Liver (tissue), 3 donors: Measurements from ENCODE around the gene LYPLAL1.

Experiments
- FOXA2 ChIP-seq: IDR thresholded peaks from 2 replicates; pipeline ENCODE4 v1.6.1; 2016; ENCODE audit warnings: antibody characterized with exemption
- GABPA ChIP-seq, 2 donors: IDR thresholded peaks in 1 of 2; conservative IDR thresholded peaks in 1 of 2; 2 replicates each; pipeline ENCODE4 v1.6.1; 2016; ENCODE audit warnings: antibody characterized with exemption in 2 of 2, mild to moderate bottlenecking in 1 of 2, moderate library complexity in 1 of 2
- NR2F2 ChIP-seq: IDR thresholded peaks from 2 replicates; pipeline ENCODE4 v1.6.1; 2016; ENCODE audit warnings: antibody characterized with exemption
- RAD21 ChIP-seq, 2 donors: IDR thresholded peaks; 2 replicates each; pipeline ENCODE4 v1.6.1; 2016; ENCODE audit warnings: antibody characterized with exemption in 2 of 2, mild to moderate bottlenecking in 2 of 2
- RXRA ChIP-seq, 2 donors: IDR thresholded peaks; 2 replicates each; pipeline ENCODE4 v1.6.1; 2017 to 2018; ENCODE audit warnings: antibody characterized with exemption in 2 of 2, mild to moderate bottlenecking in 1 of 2
- YY1 ChIP-seq: IDR thresholded peaks from 2 replicates; pipeline ENCODE4 v1.6.1; 2016; ENCODE audit warnings: antibody characterized with exemption, mild to moderate bottlenecking
- TF ChIP-seq, protein P1 (sequence below): IDR thresholded peaks from 2 replicates; pipeline ENCODE4 v1.6.1; 2016; ENCODE audit warnings: antibody characterized with exemption
- TF ChIP-seq, protein P2 (sequence below): fragments of 150-350 bp; IDR thresholded peaks from 2 replicates; pipeline ENCODE4 v1.5.1; 2017; ENCODE audit warnings: improper control_type of control experiment, low read depth, low read length; ENCODE audit not compliant: missing input control
- TF ChIP-seq, protein P3 (sequence below): IDR thresholded peaks from 2 replicates; pipeline ENCODE4 v1.6.1; 2016; ENCODE audit warnings: antibody characterized with exemption
- TF ChIP-seq, protein P4 (sequence below): IDR thresholded peaks from 2 replicates; pipeline ENCODE4 v1.6.1; 2016; ENCODE audit warnings: antibody characterized with exemption, mild to moderate bottlenecking
- TF ChIP-seq, protein P5 (sequence below): IDR thresholded peaks from 2 replicates; pipeline ENCODE4 v1.6.1; 2016; ENCODE audit warnings: antibody characterized with exemption
- donor health status: healthy.
- donor health status: healthy.

DNA sequence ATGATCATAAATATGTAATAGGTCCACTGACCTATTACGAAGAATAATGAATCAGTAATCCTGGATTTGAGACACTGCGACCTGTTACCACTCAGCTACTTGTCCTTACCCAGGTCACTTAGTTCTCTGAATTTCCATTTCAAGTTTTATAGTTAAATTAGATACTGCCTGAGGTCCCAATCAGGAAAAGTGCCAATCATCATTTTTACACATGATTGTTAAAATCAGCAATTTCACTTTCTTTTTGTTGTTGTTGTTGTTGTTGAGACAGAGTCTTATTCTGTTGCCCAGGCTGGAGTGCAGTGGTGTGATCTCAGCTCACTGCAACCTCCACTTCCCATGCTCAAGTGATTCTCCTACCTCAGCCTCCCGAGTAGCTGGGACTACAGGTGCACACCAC, 22.8 kb upstream of the LYPLAL1 start:
- TF ChIP-seq, protein P1, sequence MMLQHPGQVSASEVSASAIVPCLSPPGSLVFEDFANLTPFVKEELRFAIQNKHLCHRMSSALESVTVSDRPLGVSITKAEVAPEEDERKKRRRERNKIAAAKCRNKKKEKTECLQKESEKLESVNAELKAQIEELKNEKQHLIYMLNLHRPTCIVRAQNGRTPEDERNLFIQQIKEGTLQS = no peak
- no peak for TF ChIP-seq RXRA (IDR thresholded peaks at IDR 0.05)
- TF ChIP-seq, protein P2, sequence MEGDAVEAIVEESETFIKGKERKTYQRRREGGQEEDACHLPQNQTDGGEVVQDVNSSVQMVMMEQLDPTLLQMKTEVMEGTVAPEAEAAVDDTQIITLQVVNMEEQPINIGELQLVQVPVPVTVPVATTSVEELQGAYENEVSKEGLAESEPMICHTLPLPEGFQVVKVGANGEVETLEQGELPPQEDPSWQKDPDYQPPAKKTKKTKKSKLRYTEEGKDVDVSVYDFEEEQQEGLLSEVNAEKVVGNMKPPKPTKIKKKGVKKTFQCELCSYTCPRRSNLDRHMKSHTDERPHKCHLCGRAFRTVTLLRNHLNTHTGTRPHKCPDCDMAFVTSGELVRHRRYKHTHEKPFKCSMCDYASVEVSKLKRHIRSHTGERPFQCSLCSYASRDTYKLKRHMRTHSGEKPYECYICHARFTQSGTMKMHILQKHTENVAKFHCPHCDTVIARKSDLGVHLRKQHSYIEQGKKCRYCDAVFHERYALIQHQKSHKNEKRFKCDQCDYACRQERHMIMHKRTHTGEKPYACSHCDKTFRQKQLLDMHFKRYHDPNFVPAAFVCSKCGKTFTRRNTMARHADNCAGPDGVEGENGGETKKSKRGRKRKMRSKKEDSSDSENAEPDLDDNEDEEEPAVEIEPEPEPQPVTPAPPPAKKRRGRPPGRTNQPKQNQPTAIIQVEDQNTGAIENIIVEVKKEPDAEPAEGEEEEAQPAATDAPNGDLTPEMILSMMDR = no peak
- no peak for TF ChIP-seq RAD21 (IDR thresholded peaks at IDR 0.05)
- no peak for TF ChIP-seq FOXA2
- TF ChIP-seq GABPA (IDR thresholded peaks at IDR 0.05 in 1 of 2, conservative IDR thresholded peaks at IDR 0.05 in 1 of 2) = no peak
- no peak for TF ChIP-seq YY1
- TF ChIP-seq, protein P3, sequence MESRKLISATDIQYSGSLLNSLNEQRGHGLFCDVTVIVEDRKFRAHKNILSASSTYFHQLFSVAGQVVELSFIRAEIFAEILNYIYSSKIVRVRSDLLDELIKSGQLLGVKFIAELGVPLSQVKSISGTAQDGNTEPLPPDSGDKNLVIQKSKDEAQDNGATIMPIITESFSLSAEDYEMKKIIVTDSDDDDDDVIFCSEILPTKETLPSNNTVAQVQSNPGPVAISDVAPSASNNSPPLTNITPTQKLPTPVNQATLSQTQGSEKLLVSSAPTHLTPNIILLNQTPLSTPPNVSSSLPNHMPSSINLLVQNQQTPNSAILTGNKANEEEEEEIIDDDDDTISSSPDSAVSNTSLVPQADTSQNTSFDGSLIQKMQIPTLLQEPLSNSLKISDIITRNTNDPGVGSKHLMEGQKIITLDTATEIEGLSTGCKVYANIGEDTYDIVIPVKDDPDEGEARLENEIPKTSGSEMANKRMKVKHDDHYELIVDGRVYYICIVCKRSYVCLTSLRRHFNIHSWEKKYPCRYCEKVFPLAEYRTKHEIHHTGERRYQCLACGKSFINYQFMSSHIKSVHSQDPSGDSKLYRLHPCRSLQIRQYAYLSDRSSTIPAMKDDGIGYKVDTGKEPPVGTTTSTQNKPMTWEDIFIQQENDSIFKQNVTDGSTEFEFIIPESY = no peak
- TF ChIP-seq NR2F2 = no peak
- TF ChIP-seq, protein P4, sequence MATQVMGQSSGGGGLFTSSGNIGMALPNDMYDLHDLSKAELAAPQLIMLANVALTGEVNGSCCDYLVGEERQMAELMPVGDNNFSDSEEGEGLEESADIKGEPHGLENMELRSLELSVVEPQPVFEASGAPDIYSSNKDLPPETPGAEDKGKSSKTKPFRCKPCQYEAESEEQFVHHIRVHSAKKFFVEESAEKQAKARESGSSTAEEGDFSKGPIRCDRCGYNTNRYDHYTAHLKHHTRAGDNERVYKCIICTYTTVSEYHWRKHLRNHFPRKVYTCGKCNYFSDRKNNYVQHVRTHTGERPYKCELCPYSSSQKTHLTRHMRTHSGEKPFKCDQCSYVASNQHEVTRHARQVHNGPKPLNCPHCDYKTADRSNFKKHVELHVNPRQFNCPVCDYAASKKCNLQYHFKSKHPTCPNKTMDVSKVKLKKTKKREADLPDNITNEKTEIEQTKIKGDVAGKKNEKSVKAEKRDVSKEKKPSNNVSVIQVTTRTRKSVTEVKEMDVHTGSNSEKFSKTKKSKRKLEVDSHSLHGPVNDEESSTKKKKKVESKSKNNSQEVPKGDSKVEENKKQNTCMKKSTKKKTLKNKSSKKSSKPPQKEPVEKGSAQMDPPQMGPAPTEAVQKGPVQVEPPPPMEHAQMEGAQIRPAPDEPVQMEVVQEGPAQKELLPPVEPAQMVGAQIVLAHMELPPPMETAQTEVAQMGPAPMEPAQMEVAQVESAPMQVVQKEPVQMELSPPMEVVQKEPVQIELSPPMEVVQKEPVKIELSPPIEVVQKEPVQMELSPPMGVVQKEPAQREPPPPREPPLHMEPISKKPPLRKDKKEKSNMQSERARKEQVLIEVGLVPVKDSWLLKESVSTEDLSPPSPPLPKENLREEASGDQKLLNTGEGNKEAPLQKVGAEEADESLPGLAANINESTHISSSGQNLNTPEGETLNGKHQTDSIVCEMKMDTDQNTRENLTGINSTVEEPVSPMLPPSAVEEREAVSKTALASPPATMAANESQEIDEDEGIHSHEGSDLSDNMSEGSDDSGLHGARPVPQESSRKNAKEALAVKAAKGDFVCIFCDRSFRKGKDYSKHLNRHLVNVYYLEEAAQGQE = no peak
- TF ChIP-seq, protein P5, sequence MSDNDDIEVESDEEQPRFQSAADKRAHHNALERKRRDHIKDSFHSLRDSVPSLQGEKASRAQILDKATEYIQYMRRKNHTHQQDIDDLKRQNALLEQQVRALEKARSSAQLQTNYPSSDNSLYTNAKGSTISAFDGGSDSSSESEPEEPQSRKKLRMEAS = no peak
